ENCODE measurements around the gene FNDC3B. TPM values are rescaled to one million over a fixed set of nuclear protein-coding genes. Genes with fewer than 3 reads are reported as not detected.
A peak's percentile ranks its signal among the peaks of the same experiment; 100 is the strongest.

Gene FNDC3B
- total and polyA plus RNA-seq, 4 donors: 23.3 to 74.2 (median 32.9) TPM

- peaks cover 12 to 53% (median 34%) of the 10 kb centered on the region in 4 donors for H3K4me1 ChIP-seq (ENCODE audit: control insufficient read depth in 4 of 4, insufficient read depth in 4 of 4, low read length in 3 of 4)
- no peak overlapping the region for H3K4me3 ChIP-seq (ENCODE audit: low read depth in 1 of 3, low read length in 3 of 3)
- no peaks in the 10 kb centered on the region for H3K9me3 ChIP-seq (ENCODE audit: control insufficient read depth in 4 of 4, low read length in 3 of 4)
- no peak overlapping the region for H3K9ac ChIP-seq (ENCODE audit: low read depth in 1 of 2, low read length in 2 of 2)
- 84% methylated on average over 13 of the region's 13 CpGs for WGBS
- no peak for DNase-seq (ENCODE audit: low spot score)
- H3K27me3 ChIP-seq (ENCODE audit: control insufficient read depth in 4 of 4, insufficient read depth in 4 of 4, low read length in 3 of 4): no peaks in the 10 kb centered on the region
- H3K27ac ChIP-seq (ENCODE audit: low read depth in 1 of 2, low read length in 2 of 2): peak overlapping the region; percentile 48 to 55
- H3K36me3 ChIP-seq (ENCODE audit: control insufficient read depth in 4 of 4, insufficient read depth in 3 of 4, low read depth in 1 of 4, low read length in 3 of 4): peaks cover 0 to 3% (median 0%) of the 10 kb centered on the region in 4 donors
- no peak for TF ChIP-seq HNF4G (IDR thresholded peaks at IDR 0.05)
- TF ChIP-seq TAF1 (conservative IDR thresholded peaks at IDR 0.05): no peak
- no peak for TF ChIP-seq JUND (IDR thresholded peaks at IDR 0.05)
- TF ChIP-seq GABPA (IDR thresholded peaks at IDR 0.05 in 1 of 2, conservative IDR thresholded peaks at IDR 0.05 in 1 of 2): no peak
- TF ChIP-seq MAX (IDR thresholded peaks at IDR 0.05): no peak
- TF ChIP-seq REST (IDR thresholded peaks at IDR 0.05): no peak
- TF ChIP-seq RXRA (IDR thresholded peaks at IDR 0.05): no peak
- TF ChIP-seq RAD21 (IDR thresholded peaks at IDR 0.05): no peak
- TF ChIP-seq HNF4A (conservative IDR thresholded peaks at IDR 0.05): no peak
- TF ChIP-seq YY1 (IDR thresholded peaks at IDR 0.05): no peak
- no peak for TF ChIP-seq NR2F2 (IDR thresholded peaks at IDR 0.05)
- no peak for TF ChIP-seq ATF3 (IDR thresholded peaks at IDR 0.05)
- no peak for TF ChIP-seq SP1 (IDR thresholded peaks at IDR 0.05)
Measured at GRCh38 chr3:172173316-172174254, 134.2 kb downstream of the FNDC3B start.

GRCh38 chr3:172174513-172175253 lies 135.3 kb downstream of the FNDC3B start:
- H3K9ac ChIP-seq (ENCODE audit: low read depth in 1 of 2, low read length in 2 of 2): no peak overlapping the region
- no peak for DNase-seq (ENCODE audit: low spot score)
- no peaks in the 10 kb centered on the region for H3K27me3 ChIP-seq (ENCODE audit: control insufficient read depth in 4 of 4, insufficient read depth in 4 of 4, low read length in 3 of 4)
- H3K4me1 ChIP-seq (ENCODE audit: control insufficient read depth in 4 of 4, insufficient read depth in 4 of 4, low read length in 3 of 4): peaks cover 10 to 49% (median 30%) of the 10 kb centered on the region in 4 donors
- H3K4me3 ChIP-seq (ENCODE audit: low read depth in 1 of 3, low read length in 3 of 3): no peak overlapping the region
- 54% methylated on average over 7 of the region's 7 CpGs for WGBS
- H3K9me3 ChIP-seq (ENCODE audit: control insufficient read depth in 4 of 4, low read length in 3 of 4): no peaks in the 10 kb centered on the region
- H3K27ac ChIP-seq (ENCODE audit: low read depth in 1 of 2, low read length in 2 of 2): peak overlapping the region; percentile 4 to 66
- peaks cover 0 to 3% (median 0%) of the 10 kb centered on the region in 4 donors for H3K36me3 ChIP-seq (ENCODE audit: control insufficient read depth in 4 of 4, insufficient read depth in 3 of 4, low read depth in 1 of 4, low read length in 3 of 4)
- TF ChIP-seq SP1 (IDR thresholded peaks at IDR 0.05) (no peak), ATF3 (IDR thresholded peaks at IDR 0.05) (no peak), TAF1 (conservative IDR thresholded peaks at IDR 0.05) (no peak), JUND (IDR thresholded peaks at IDR 0.05) (no peak), FOXA2 (IDR thresholded peaks at IDR 0.05) (no peak), REST (IDR thresholded peaks at IDR 0.05) (no peak), NR2F2 (IDR thresholded peaks at IDR 0.05) (no peak), GABPA (IDR thresholded peaks at IDR 0.05 in 1 of 2, conservative IDR thresholded peaks at IDR 0.05 in 1 of 2) (no peak), RXRA (IDR thresholded peaks at IDR 0.05) (no peak), YY1 (IDR thresholded peaks at IDR 0.05) (no peak), CTCF (IDR thresholded peaks at IDR 0.05; ENCODE audit: low read depth, low read length, missing input control) (no peak), MAX (IDR thresholded peaks at IDR 0.05) (no peak)

Measured in liver (tissue), 9 donors.